GM12865 (cell line): Measurements from ENCODE around the gene ATP2B3.
A peak's percentile ranks its signal among the peaks of the same experiment; 100 is the strongest.

ENCODE experiments used
- DNase-seq: peaks from one replicate; pipeline ENCODE4 v3.0.0; 2010; ENCODE audit warnings: low read depth
- H3K4me3 ChIP-seq: 2 replicates; pipeline ENCODE4 v1.5.1; 2011; ENCODE audit warnings: mild to moderate bottlenecking, low read depth, low read length, control low read depth
- CTCF ChIP-seq: IDR thresholded peaks from 2 replicates; pipeline ENCODE4 v1.5.1; 2011; ENCODE audit warnings: low read length, control low read depth, low read depth, inconsistent platforms; ENCODE audit not compliant: insufficient read depth; ENCODE audit errors: missing control alignments

The ATP2B3 gene

GRCh38 chrX:153560466-153560865 lies 43.0 kb downstream of the ATP2B3 start:
- TF ChIP-seq CTCF = no peak
- no peak for DNase-seq
- H3K4me3 ChIP-seq = no peak overlapping the region

GRCh38 chrX:153561337-153561736 lies 43.9 kb downstream of the ATP2B3 start:
- no peak for TF ChIP-seq CTCF
- H3K4me3 ChIP-seq = no peak overlapping the region
- DNase-seq = no peak

GRCh38 chrX:153562546-153562945 lies 45.1 kb downstream of the ATP2B3 start:
- no peak overlapping the region for H3K4me3 ChIP-seq
- TF ChIP-seq CTCF = no peak
- DNase-seq = no peak

GRCh38 chrX:153564047-153564606 lies 46.7 kb downstream of the ATP2B3 start:
- TF ChIP-seq CTCF = no peak
- DNase-seq = no peak
- H3K4me3 ChIP-seq = no peak overlapping the region

- no peak for DNase-seq
Measured at GRCh38 chrX:153565996-153566580, 48.6 kb downstream of the ATP2B3 start.

GRCh38 chrX:153568451-153569011 lies 51.1 kb downstream of the ATP2B3 start:
- no peak overlapping the region for H3K4me3 ChIP-seq
- peak; percentile 3 for DNase-seq
- peak; percentile 10 for TF ChIP-seq CTCF

More at GRCh38 chrX:153565996-153566580, 48.6 kb downstream of the ATP2B3 start:
- TF ChIP-seq CTCF = no peak
- H3K4me3 ChIP-seq = no peak overlapping the region
